Hippocampal formation (tissue), 2 donors: ENCODE data around the gene CENPX.

Experiments
- DNase-seq, 2 donors: peaks; one replicate each; lab custom pipeline; 2025; lab: John Stamatoyannopoulos, UW

Gene CENPX

DNA sequence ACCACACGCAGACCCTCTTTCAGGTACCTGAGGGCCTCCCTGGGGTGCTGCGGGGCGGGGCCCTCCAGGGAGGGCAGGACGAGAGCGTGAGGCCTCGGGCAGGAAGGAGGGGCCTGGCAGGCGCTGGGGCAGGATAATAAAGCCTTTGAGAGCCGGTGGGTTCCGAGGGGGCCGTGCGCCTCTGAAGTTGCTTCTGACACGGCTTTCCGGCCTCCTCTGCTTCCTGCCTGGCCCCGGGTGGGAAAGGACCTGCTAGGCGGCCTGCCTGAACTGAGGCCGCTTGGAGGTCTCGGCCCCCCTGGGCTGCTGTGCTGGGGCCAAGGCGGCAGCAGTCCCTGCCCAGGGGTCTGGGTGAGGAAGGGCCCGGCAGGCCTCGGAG, 10.4 kb downstream of the CENPX start:
- DNase-seq = no peak

DNA sequence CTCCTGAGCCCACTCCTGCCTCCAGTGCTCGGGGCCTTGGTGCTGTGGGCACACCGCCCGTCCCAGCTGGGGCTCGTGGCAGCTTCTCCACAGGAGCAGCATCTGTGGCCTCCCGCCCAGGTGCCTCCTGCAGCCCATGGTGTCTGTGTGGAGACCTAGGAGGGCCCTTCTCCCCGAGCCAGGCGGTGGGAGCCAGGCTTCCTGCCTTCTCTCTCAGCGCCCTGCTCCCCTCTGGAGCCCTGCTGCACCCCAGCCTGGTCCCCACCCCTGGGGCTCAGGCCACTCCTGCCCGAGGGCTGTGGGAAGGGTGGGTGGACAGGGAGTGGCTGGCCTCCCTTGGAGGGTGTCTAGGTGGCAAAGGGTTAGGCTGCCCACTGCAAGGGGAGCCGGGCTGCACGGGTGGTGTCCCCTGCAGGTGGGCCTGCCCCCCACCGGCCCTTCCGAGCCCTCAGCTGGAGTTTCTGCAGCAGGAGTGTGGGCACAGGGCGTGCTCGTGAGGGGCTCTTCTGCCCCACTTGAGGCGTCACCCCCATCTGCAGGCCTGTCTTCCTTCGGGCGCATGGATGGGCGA, 11.0 kb downstream of the CENPX start:
- no peak for DNase-seq

DNA sequence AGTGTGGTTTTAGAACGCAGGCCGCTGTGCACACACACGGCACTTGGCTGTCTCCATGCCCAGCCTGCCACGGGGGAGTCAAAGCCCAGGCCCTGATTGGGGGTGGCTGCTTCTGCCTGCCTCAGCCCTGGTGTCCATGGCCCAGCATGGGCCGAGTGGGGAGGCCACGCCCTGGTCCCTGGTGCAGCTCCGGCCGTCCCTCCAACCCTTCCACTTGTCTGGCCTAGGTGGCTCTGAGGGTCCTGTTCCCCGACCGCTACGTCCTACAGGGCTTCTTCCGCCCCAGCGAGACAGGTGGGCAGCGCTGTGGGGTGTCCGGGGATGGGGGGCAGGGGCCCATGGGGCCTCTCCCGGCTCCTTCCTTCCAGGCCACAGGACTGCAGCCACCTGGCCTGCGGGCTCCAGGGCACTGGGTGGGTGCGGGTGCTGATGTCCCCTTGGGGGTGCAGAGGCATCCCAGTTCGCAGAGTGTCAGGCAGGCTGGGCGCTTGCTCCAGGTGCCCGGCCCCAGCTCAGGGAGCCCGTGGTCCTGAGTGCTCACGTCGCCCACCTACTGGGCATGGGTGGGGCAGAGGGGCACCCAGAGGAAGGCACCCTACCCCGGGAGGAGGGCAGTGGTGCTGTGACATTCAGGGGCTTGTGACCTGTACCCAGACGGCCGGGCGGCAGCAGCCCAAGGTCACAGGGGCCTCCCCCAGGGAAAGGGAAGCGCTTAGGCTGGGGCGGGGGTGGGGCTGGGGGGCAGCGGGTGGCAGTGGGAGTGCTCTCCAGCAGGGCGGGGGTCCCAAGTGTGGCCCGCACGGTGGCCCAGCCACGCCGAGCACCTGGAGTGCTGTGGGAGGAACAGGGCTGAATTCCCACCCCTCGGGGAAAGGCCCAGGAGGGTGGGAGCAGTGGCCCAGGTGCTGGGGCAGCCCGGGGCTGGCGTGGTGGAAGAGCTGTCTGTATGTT, 11.8 kb downstream of the CENPX start:
- DNase-seq = no peak

DNA sequence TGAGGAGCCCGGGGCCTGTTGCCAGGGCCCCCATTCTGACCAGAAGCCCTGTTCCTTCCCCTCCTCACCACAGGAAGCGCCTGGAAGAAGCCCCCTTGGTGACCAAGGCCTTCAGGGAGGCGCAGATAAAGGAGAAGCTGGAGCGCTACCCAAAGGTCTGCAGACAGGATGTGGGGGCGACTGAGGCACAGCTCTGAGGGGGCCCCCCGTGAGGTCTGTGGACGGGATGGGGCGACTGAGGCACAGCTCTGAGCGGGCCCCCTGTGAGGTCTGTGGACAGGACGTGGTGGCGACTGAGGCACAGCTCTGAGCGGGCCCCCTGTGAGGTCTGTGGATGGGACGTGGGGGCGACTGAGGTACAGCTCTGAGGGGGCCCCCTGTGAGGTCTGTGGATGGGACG, 13.3 kb downstream of the CENPX start:
- DNase-seq = no peak

DNA sequence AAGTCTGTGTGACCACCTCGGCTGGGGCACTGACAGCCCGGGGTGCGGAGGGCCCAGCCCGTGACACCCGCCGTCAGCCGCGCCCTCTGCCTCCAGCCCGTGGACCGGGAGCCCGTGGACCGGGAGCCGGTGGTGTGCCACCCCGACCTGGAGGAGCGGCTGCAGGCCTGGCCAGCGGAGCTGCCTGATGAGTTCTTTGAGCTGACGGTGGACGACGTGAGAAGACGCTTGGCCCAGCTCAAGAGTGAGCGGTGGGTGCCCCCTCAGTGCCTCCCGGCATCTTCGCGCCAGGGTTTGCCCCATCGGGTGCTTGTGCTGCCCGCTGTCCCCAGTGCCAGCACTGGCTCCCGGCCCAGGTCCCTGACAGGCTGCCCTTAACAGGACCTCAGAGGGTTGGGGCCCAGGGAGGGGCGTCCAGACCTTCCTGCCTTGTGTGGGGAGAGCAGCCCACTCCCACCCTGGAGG, 13.7 kb downstream of the CENPX start:
- DNase-seq = no peak

DNA sequence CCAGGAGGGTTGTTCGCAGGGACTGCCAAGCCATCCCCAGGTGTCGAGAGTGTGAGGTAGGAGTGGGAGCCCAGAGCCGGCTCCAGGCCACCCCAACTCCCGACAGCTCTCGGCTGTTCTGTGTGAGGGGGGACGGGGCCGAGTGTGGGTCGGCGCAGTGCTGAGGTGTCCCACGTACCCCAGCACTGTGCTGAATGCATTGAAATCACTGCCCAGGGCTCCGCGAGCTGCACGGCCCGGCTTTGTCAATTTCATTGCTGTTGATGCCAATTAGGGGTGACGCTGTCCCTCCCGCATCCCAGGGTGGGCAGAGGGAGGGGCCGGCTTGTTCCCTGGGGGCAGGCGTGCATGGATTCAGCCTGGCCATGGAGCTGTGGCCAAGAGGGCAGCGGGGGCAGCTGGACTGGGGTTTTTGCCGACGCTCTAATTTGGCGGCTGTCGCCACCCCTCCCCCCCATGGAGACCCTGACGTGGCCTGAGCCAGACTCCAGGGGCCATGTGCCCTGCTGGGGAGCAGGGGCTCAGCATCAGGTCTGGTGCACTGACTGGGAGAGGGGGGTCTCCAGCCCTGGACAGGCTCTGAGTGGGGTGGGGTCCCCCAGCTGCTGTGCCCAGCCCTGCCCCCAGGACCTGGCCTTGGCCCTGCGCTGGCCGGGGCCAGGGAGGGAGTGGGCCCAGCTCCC, 14.3 kb downstream of the CENPX start:
- DNase-seq = no peak

DNA sequence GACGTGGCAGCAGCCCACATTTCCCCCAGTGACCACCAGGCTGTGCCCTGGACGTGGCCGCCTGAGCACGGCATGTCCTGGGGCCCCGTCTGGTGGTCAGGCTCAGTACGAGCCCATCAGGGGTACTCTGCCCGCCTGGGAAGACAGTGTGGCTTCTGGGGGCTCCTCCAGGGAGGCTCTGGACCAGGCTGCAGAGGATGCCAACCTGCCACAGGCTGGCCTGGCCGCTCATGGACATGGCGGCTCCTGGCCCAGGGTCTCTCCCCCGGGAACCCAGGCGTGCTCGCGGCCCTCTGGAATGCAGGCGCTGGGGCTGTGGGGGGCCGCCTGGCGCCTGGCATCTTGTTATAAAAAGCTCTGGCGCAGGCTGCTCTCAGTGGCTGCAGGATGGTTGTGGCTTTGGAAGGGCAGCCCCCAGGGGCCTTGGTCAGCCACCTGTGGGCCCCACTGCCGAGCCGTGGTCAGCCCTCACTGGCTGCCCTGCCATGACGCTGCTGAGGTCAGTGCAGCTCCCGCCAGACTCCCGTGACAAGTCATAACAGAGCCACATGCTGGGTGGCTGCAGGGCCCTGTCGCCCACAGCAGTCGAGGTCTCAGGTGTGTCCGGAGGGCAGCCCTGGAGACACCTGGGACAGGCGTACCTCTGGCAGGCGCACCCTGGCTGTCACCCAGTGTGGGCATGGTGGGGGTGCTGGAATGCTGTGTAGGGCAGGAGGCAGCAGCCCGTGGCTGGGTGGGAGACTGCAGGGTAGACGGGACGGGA, 15.0 kb downstream of the CENPX start:
- DNase-seq = no peak

DNA sequence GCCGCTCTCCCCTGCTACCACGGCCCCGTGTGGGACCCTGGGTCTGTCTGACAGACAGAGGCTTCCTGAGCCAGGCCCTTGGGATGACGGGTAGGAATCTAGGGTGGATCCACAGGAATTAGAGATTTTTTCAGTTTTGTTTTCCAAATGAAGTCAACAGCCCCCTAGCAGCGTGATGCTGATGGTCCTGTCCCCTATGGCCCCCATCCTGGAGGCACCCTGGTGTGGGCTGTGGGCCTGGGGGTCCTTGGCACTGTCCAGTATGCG, 15.5 kb downstream of the CENPX start:
- no peak for DNase-seq

DNA sequence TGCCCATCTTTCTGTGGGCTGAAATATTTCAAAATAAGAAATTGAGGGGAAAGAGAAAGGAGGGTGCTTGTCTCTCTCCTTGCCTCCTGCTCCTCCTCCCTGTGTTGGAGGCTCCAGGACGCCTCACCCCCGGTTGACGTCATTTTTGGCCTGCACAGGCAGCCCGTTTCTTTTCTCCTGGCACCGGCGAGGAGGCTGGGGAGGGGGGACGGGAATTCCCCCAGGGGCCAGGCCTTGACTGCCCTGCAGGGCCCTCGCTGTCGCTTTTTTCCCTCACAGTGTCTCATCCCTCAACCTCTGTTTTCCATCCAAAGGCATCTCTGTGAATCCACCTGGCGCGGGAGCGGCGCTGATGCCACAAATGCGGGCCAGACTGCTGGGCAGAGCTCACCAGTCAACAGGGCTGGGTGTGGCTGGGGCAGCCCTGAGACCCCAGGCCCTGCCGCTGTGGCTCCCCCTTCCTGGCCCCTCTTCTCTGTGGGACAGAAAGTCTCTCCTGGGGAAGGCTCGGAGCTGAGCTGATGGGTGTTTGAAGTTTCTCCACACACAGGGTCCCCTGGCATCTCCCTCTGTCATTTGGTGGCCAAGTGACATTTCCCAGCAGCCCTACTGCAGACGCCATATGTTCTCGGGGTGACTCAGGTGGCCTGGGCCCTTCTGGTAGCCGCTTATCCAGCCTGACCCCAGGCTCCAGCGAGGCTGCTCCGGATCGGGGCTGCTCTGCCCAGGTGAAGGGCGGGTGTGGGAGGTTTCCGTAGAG, 16.0 kb downstream of the CENPX start:
- DNase-seq = peak; percentile 32 to 34

DNA sequence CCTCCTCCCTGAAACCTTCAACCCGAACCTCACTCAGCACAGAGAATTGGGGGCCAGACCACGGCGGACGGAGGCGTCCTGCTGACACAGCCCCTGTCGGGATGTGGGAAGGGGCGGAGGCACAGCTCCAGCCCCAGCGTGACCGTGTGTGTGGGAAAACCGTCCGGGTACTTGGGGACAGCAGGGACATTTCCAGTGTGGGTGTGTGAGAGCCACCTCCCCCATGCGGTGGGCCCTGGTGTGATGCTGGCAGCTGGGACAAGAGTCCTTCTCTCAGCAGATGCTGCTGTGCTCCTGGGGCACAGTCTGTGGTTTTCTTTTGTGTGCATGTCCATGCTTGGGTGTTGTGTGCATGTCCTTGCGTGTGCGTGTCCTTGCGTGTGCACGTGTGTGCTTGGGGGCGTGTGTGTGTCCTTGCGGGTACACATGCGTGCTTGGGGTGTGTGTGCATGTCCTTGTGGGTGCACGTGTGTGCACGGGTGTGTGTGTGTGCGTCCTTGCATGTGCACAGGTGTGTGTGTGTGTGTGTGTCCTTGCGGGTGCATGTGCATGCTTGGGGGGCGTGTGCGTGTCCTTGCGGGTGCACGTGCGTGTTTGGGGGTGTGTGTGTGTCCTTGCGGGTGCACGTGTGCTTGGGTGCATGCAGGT, 16.9 kb downstream of the CENPX start:
- DNase-seq = no peak

DNA sequence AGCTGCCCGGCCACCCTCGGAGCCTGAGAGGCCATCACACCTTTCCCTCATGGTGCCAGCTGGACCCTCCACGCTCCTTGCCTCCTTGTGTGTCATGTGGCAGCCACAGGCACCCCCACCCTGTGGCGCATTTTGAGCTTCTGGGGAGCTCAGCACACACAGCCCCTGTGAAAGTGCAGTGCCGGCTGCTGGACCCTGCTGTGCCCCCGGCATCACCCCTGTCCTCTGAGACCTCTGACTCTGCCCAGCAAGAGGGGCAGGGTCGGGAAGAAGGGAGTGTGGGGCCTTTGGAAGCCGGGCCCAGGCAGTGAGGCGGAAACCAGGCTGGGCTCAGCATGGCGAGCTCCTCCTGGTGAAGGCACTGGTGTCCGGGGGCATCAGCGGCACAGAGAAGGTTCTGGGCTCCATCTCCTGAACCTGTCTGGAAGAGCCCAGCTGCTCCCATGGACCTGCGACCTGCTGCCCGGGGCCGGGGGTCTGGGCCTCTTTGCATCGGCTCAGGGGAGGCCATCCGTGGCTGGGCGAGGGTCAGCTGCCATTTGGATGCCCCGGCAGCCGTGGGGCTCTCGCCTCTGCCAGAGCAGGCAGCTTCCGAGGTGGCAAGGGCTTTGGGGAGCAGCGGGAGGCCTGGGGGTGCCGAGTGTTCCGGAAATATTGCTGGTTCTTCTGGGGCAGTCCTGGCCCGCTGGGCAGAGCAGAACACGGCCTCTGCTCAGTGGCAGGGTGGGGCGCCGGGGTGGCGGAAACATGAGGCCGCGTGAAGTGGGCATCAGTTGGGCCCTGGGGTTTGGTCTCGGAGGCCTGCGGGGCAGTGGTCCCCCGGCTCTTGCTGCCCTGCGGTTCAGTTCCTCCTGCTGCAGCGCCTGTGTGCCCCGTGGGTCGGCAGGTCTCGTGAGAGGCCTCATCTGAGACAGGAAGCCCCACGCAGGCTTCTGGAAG, 17.9 kb downstream of the CENPX start:
- DNase-seq = no peak

DNA sequence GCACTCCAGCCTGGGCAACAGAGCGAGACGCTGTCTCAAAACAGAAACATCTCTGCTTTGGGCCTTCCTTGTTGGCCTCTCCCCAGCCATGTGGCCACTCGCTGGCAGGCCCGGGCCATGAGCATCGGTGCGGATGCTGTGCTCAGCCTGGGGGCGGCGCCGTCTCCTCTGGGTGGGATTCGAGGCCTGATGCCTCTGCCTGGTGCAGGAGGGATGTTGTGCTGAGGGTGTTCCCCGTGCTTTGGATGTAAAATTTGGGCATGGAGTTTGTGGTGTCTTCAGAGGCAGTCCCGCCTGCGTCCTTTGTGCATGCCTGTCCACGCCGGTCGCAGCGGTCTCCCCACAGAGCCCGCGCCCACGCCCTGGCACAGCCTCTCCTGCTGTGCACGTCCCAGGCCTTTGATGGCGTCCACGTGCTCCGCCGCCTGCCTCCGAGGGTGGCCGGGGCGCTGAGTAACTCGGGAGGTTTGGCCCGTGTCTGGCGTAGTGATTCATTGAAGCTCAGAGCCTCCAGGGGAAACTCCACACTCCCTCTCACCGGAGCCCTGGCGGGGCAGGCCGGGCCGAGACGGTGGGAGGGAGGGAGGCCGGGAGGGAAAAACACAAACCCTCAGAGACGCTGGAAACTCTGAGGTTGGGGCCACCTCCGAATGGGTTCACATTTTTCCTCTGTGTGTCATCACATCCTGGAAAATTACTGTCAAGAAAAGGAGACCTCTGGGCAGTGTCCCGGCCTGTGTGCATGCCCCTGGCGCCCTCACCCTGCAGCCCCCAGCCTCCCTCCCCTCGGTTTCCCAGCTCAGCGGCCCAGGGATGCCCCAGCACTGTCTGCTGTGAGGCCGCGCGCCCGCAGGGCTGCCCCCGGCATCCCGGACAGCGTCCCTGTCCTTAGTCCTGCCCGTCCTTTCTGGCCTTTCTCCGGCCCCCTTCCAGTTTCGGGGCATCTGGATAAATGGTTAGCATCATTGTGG, 19.0 kb downstream of the CENPX start:
- no peak for DNase-seq

DNA sequence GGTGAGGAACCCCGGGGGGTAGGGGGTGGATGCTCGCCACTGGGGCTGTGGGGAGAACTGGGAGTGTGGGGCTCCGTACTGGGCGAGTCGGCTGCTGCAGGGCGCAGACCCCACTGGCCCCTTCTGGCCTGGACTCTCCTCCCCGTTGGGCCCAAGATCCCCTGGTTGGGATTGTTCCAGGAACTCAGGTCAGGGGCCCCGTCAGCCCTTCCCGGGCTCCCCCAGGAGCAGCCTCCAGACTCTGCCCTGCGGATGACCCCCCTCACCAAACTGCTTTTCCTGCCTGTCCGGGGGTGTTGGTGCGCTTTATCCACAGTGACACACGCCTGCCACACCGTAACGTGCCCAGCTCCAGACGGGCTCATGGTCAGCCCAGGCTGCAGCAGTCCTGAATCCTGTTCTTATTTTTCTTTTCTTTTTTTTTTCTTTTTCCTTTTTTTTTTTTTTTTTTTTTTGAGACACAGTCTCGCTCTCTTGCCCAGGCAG, 21.1 kb downstream of the CENPX start:
- DNase-seq = no peak

DNA sequence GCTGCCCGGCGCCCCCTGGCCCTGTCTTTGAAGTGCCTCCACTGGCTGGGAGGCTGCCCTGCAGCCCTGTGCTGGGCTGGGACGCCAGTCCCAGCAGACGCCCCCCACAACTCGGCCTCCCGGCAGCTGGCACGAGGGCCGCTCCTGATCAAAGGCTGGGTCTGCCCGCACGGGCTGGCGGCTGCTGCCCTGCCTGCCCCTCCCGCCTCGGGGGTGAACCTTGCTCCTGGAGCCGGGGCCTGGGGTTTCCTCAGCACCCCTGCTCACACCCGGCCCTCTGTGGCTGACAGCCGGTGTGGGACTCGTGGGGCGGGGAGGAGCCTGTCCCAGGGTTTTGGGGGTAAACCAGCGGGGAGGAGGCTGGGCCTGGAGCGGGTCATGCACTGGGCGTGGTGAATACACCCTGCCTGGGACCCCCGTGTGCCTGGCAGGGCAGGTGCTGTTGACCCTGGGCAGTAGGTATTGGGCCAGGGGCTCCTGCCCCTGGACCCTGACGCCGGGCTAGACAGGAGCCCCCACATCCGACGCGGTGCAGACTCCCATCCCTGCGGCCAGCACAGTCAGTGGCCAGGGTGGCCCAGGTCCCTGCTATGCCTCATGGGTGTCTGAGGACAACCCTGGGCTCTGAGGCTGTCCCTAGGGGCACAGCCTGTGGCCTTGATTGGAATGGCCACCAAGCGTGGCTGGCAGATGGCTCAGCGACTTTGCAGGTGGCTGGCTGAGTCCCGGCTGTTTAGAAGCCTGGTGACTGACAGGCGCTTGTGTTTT, 21.7 kb downstream of the CENPX start:
- no peak for DNase-seq

DNA sequence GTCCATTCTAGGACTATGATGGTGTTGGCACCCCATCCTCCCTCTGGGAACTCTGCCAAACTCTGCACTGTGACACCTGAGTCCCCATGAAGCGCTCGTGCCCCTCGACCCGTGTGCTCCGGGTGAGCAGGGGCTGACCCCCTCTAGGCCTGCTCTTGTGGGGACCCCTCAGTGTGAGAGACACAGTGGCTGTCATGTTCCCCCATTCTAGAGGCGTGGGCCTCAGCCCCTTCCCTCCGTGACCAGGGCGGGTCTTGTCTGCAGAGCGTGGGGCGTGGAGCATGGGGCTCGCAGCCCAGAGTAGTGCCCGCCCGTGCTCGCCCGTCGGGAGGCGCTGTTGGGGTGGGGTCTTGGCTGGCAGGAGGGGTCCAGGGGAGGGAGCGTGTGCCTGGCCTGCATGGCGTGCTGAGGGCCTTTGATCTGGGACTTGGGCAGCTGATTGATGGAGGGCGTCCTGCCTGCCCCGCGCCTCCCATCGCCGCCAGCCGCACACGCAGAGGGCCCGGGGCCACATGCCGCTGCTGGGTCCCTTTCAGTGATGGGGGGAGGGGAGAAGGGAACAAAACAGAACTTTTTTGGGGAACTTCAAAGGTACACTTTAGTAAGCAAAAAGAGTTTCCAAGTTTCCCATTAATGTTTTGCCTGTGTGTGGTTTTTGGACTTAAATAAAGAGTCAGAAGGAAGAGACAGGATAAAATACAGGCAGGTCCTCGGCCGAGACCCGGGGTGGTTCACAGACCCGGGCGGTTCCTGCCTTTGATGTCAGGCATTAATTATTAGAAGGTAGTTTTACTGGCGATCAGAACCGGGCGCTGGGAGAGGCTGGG, 22.5 kb downstream of the CENPX start:
- no peak for DNase-seq

DNA sequence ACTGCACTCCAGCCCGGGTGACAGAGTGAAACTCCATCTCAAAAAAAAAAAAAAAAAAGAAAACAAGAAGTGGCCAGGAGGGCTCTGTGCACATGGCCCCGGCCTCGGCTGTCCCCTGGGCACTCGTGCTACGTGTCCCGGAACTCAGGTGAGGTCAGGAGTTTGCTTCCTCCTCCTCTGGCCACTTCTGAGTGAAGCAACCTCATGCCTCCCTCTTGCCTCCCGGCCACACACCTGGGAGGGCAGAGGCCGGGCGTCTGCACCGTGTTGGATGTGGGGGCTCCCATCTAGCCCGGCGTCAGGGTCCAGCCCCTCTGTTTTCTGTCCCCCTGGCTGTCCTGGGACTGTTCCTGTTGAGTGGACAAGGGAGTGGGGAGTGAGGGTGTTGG, 23.1 kb downstream of the CENPX start:
- no peak for DNase-seq
